Measurements from ENCODE around the gene NHSL1. TPM values are rescaled to one million over a fixed set of nuclear protein-coding genes. Genes with fewer than 3 reads are reported as not detected.

NHSL1 gene
- total and polyA plus RNA-seq, 4 donors, result 6.6 to 33.0 (median 20.7) TPM

DNA sequence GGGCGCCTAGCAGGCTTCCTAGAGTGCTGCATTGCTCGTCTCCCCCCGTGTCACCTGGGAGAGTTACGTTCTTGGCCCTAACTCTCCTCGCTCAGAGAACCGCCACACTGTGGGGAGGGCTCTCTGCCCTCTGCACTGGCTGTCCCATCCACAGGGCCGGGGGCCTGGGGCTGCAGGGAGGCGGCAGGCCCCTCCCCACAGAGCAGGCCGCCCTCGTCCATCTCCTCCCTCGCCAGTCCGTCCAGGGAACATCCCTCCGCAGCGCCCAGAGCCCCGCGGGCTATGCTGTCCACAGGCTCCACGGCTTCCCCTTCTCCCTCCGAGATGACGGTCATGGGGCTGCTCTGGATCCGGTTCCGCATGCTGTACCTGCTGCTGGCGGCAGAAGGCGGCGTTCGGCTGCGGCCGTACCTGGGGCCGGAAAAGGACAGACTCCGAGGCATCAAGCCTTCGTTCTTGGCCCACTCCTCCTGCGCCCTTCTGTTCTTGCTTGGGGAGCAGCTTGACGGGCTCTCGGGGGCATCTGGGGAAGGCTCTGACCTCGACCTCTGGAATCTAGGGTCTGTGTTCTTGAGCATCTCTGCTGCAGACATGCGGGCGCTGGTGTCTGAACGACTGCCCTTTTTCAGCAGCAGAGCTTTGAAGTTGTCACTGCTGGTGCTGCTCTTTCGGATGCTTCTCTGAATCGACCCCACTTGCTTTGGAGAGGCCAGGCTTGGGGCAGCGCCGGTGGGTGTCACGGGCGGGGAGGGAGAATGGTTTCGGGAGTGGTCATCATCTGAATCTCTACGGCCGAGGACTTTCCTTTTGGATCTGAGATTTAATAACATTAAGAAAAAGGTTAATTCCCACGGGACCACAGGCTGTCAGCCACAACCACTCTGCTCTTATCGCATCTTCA, 75.0 kb downstream of the NHSL1 start:
- peaks cover 1 to 42% (median 16%) of the 10 kb centered on the region in 4 donors for H3K4me1 ChIP-seq (ENCODE audit: control insufficient read depth in 4 of 4, insufficient read depth in 4 of 4, low read length in 3 of 4)
- peaks cover 5 to 24% (median 7%) of the 10 kb centered on the region in 4 donors for H3K36me3 ChIP-seq (ENCODE audit: control insufficient read depth in 4 of 4, insufficient read depth in 3 of 4, low read depth in 1 of 4, low read length in 3 of 4)
- 94% methylated on average over 48 of the region's 48 CpGs for WGBS
- no peak overlapping the region for H3K9ac ChIP-seq (ENCODE audit: low read depth in 1 of 2, low read length in 2 of 2)
- no peak overlapping the region for H3K4me3 ChIP-seq (ENCODE audit: low read depth in 1 of 3, low read length in 3 of 3)
- H3K27me3 ChIP-seq (ENCODE audit: control insufficient read depth in 4 of 4, insufficient read depth in 4 of 4, low read length in 3 of 4), result no peaks in the 10 kb centered on the region
- DNase-seq (ENCODE audit: low spot score), result no peak
- H3K9me3 ChIP-seq (ENCODE audit: control insufficient read depth in 4 of 4, low read length in 3 of 4), result no peaks in the 10 kb centered on the region
- no peak for TF ChIP-seq TAF1 (conservative IDR thresholded peaks at IDR 0.05)
- TF ChIP-seq FOXA2 (IDR thresholded peaks at IDR 0.05), result no peak
- TF ChIP-seq NR2F2 (IDR thresholded peaks at IDR 0.05), result no peak
- no peak for TF ChIP-seq HNF4A (conservative IDR thresholded peaks at IDR 0.05)
- TF ChIP-seq, protein P1, sequence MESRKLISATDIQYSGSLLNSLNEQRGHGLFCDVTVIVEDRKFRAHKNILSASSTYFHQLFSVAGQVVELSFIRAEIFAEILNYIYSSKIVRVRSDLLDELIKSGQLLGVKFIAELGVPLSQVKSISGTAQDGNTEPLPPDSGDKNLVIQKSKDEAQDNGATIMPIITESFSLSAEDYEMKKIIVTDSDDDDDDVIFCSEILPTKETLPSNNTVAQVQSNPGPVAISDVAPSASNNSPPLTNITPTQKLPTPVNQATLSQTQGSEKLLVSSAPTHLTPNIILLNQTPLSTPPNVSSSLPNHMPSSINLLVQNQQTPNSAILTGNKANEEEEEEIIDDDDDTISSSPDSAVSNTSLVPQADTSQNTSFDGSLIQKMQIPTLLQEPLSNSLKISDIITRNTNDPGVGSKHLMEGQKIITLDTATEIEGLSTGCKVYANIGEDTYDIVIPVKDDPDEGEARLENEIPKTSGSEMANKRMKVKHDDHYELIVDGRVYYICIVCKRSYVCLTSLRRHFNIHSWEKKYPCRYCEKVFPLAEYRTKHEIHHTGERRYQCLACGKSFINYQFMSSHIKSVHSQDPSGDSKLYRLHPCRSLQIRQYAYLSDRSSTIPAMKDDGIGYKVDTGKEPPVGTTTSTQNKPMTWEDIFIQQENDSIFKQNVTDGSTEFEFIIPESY (IDR thresholded peaks at IDR 0.05), result no peak
- TF ChIP-seq, protein P2, sequence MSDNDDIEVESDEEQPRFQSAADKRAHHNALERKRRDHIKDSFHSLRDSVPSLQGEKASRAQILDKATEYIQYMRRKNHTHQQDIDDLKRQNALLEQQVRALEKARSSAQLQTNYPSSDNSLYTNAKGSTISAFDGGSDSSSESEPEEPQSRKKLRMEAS (IDR thresholded peaks at IDR 0.05), result no peak
- no peak for TF ChIP-seq YY1 (IDR thresholded peaks at IDR 0.05)
- TF ChIP-seq RXRA (IDR thresholded peaks at IDR 0.05), result no peak
- TF ChIP-seq, protein P3, sequence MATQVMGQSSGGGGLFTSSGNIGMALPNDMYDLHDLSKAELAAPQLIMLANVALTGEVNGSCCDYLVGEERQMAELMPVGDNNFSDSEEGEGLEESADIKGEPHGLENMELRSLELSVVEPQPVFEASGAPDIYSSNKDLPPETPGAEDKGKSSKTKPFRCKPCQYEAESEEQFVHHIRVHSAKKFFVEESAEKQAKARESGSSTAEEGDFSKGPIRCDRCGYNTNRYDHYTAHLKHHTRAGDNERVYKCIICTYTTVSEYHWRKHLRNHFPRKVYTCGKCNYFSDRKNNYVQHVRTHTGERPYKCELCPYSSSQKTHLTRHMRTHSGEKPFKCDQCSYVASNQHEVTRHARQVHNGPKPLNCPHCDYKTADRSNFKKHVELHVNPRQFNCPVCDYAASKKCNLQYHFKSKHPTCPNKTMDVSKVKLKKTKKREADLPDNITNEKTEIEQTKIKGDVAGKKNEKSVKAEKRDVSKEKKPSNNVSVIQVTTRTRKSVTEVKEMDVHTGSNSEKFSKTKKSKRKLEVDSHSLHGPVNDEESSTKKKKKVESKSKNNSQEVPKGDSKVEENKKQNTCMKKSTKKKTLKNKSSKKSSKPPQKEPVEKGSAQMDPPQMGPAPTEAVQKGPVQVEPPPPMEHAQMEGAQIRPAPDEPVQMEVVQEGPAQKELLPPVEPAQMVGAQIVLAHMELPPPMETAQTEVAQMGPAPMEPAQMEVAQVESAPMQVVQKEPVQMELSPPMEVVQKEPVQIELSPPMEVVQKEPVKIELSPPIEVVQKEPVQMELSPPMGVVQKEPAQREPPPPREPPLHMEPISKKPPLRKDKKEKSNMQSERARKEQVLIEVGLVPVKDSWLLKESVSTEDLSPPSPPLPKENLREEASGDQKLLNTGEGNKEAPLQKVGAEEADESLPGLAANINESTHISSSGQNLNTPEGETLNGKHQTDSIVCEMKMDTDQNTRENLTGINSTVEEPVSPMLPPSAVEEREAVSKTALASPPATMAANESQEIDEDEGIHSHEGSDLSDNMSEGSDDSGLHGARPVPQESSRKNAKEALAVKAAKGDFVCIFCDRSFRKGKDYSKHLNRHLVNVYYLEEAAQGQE (IDR thresholded peaks at IDR 0.05), result no peak
- no peak for TF ChIP-seq GABPA (IDR thresholded peaks at IDR 0.05 in 1 of 2, conservative IDR thresholded peaks at IDR 0.05 in 1 of 2)
- no peak for TF ChIP-seq JUND (IDR thresholded peaks at IDR 0.05)
- peak overlapping the region; percentile 37 to 82 for H3K27ac ChIP-seq (ENCODE audit: low read depth in 1 of 2, low read length in 2 of 2)

DNA sequence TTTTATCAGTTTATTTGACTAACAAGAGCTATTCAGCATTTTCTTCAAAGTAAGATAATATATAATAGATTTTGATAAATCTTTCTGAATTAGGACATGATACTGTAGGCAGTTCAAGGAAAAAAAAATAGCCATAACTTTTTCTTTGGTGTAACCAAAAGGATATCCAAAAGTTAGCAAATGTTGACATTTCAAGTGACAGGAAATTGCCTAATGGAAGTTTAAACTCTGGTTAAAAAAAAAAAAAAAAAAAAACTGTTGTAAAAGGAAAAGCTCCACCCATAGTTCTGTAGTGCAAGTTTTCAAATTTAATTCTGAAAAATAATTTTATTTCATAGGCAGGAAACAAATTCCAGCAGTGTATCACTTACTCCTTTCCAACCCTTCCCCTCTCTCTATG, 76.4 kb downstream of the NHSL1 start:
- H3K9ac ChIP-seq (ENCODE audit: low read depth in 1 of 2, low read length in 2 of 2), result peak overlapping the region; percentile 5 to 12
- peaks cover 1 to 38% (median 14%) of the 10 kb centered on the region in 4 donors for H3K4me1 ChIP-seq (ENCODE audit: control insufficient read depth in 4 of 4, insufficient read depth in 4 of 4, low read length in 3 of 4)
- no peaks in the 10 kb centered on the region for H3K27me3 ChIP-seq (ENCODE audit: control insufficient read depth in 4 of 4, insufficient read depth in 4 of 4, low read length in 3 of 4)
- TF ChIP-seq RXRA (IDR thresholded peaks at IDR 0.05), result peak in 1 of 2 donors; percentile 14
- peak; percentile 46 to 67 for TF ChIP-seq GABPA (IDR thresholded peaks at IDR 0.05 in 1 of 2, conservative IDR thresholded peaks at IDR 0.05 in 1 of 2)
- TF ChIP-seq HNF4A (conservative IDR thresholded peaks at IDR 0.05), result peak in 1 of 2 donors; percentile 17
- no peak for TF ChIP-seq SP1 (IDR thresholded peaks at IDR 0.05)
- TF ChIP-seq YY1 (IDR thresholded peaks at IDR 0.05), result peak; percentile 20
- peak in 1 of 2 donors; percentile 20 for TF ChIP-seq RAD21 (IDR thresholded peaks at IDR 0.05)
- TF ChIP-seq NR2F2 (IDR thresholded peaks at IDR 0.05), result no peak
- peak overlapping the region; percentile 75 to 82 for H3K27ac ChIP-seq (ENCODE audit: low read depth in 1 of 2, low read length in 2 of 2)
- H3K9me3 ChIP-seq (ENCODE audit: control insufficient read depth in 4 of 4, low read length in 3 of 4), result no peaks in the 10 kb centered on the region
- no peak overlapping the region for H3K4me3 ChIP-seq (ENCODE audit: low read depth in 1 of 3, low read length in 3 of 3)
- H3K36me3 ChIP-seq (ENCODE audit: control insufficient read depth in 4 of 4, insufficient read depth in 3 of 4, low read depth in 1 of 4, low read length in 3 of 4), result peaks cover 4 to 22% (median 5%) of the 10 kb centered on the region in 4 donors
- DNase-seq (ENCODE audit: low spot score), result no peak

Data from liver (tissue), 9 donors.